Measurements from ENCODE around the gene LHFPL4. TPM values are rescaled to one million over a fixed set of nuclear protein-coding genes. Genes with fewer than 3 reads are reported as not detected.

LHFPL4 gene
- total and polyA plus RNA-seq, 2 of the 8 experiments (the other 6 are each of a cell fraction or from before 2014, with no cell fraction given) = 5.0 to 16.9 TPM

- WGBS, 2 experiments (ENCODE audit: extremely low coverage in 1 of 2, insufficient coverage in 1 of 2, insufficient read length in 1 of 2, insufficient replicate concordance in 2 of 2, low coverage in 1 of 2, low lambda C conversion rate in 2 of 2, missing lambda C conversion rate in 1 of 2) = 93% methylated on average over 6 of the region's 6 CpGs; no CpG with 5 or more reads in 1 of the 2 experiments
- no peak for TF ChIP-seq CHD2 (IDR thresholded peaks at IDR 0.05; ENCODE audit: low read length)
- TF ChIP-seq EZH2 (IDR thresholded peaks at IDR 0.05; ENCODE audit: low read depth, low read length, severe bottlenecking) = no peak
- TF ChIP-seq FOSL1 (IDR thresholded peaks at IDR 0.05; ENCODE audit: insufficient read depth, low read depth, low read length) = no peak
- TF ChIP-seq BCL11A (IDR thresholded peaks at IDR 0.05; ENCODE audit: low read depth in 2 of 2, low read length in 2 of 2) = no peak
- no peak for TF ChIP-seq GABPA (IDR thresholded peaks at IDR 0.05; ENCODE audit: borderline replicate concordance, insufficient read depth, low read length)
- TF ChIP-seq EGR1 (IDR thresholded peaks at IDR 0.05; ENCODE audit: borderline replicate concordance, low read depth, low read length) = no peak
- H3K4me3 ChIP-seq (ENCODE audit: extremely low read depth in 1 of 4, insufficient read depth in 2 of 4, low read depth in 3 of 4, low read length in 4 of 4) = no peak overlapping the region
- H4K20me1 ChIP-seq (replicated peaks in 1 of 2; ENCODE audit: control insufficient read depth in 1 of 2, insufficient read depth in 2 of 2, low read length in 2 of 2) = peaks cover 8 to 15% of the 10 kb centered on the region in 2 experiments
- no peak overlapping the region for H4K91ac ChIP-seq (replicated peaks; ENCODE audit: insufficient read length, low read length)
- POLR2A ChIA-PET (ENCODE audit: partially characterized antibody) = no interaction called here
- no peak overlapping the region for H2BK5ac ChIP-seq (ENCODE audit: low read depth, low read length)
- no peaks in the 10 kb centered on the region for H3K27me3 ChIP-seq (replicated peaks in 1 of 4; ENCODE audit: control insufficient read depth in 3 of 4, extremely low read depth in 1 of 4, insufficient read depth in 3 of 4, low read length in 3 of 4)
- H3K23me2 ChIP-seq (ENCODE audit: low read depth, low read length) = no peaks in the 10 kb centered on the region
- H2BK120ac ChIP-seq (replicated peaks; ENCODE audit: low read depth, low read length) = no peak overlapping the region
- H2BK20ac ChIP-seq (ENCODE audit: low read length) = no peak overlapping the region
- DNase-seq (ENCODE audit: low read depth in 1 of 2, low spot score in 2 of 2) (no peak), FAIRE-seq (no peak)
- H2AFZ ChIP-seq (ENCODE audit: low read length) = no peak overlapping the region
- H2BK12ac ChIP-seq (ENCODE audit: low read depth, low read length) = no peak overlapping the region
- H3K27ac ChIP-seq (ENCODE audit: low read depth, low read length) = no peak overlapping the region
- no peak overlapping the region for H3K14ac ChIP-seq (ENCODE audit: insufficient read length)
- peaks cover 50 to 95% (median 88%) of the 10 kb centered on the region in 4 experiments for H3K36me3 ChIP-seq (ENCODE audit: control insufficient read depth in 2 of 4, insufficient read depth in 4 of 4, low read length in 3 of 4)
- no peak overlapping the region for H3K56ac ChIP-seq (replicated peaks; ENCODE audit: insufficient read length, low read depth, low read length)
- H3K79me2 ChIP-seq (ENCODE audit: control insufficient read depth in 1 of 2, insufficient read depth in 2 of 2, low read length in 2 of 2) = peaks cover 0 to 6% of the 10 kb centered on the region in 2 experiments; a peak in 1 of 4 replicates
- no peaks in the 10 kb centered on the region for H3K9me3 ChIP-seq (ENCODE audit: insufficient read depth in 2 of 2, low read depth in 1 of 2, low read length in 1 of 2)
- no peak overlapping the region for H2AK5ac ChIP-seq (ENCODE audit: low read depth, low read length)
- H2BK15ac ChIP-seq (ENCODE audit: low read length) = no peak overlapping the region
- H3K9ac ChIP-seq (replicated peaks in 1 of 4; ENCODE audit: extremely low read depth in 1 of 4, low read depth in 3 of 4, low read length in 3 of 4) = no peak overlapping the region
- no peak overlapping the region for H3K4me2 ChIP-seq (ENCODE audit: insufficient read depth in 1 of 2, low read depth in 2 of 2, low read length in 2 of 2)
- no peak overlapping the region for H3K4ac ChIP-seq (replicated peaks; ENCODE audit: insufficient read length, low read depth, low read length)
- no peaks in the 10 kb centered on the region; the same call in 1 of the 2 replicates for H3K79me1 ChIP-seq (ENCODE audit: low read depth, low read length)
- no peak overlapping the region for H3K23ac ChIP-seq (ENCODE audit: insufficient read length)
- no peak overlapping the region for H3K18ac ChIP-seq (ENCODE audit: extremely low read depth, low read length)
- H4K8ac ChIP-seq (ENCODE audit: extremely low read depth, insufficient read depth, low read length) = no peak overlapping the region; the same call in 1 of the 2 replicates
- H4K5ac ChIP-seq (ENCODE audit: insufficient read length, low read depth, low read length) = no peak overlapping the region
- H3K4me1 ChIP-seq (replicated peaks in 1 of 4; ENCODE audit: control insufficient read depth in 3 of 4, insufficient read depth in 4 of 4, low read length in 3 of 4) = no peaks in the 10 kb centered on the region
- CTCF ChIA-PET (ENCODE audit: partially characterized antibody) = no interaction called here
These were observed 79.1 kb downstream of the LHFPL4 start for GRCh38 chr3:9474482-9474881.

All from H1 (cell line).